Psoas muscle (tissue), 8 donors: ENCODE measurements around the gene CYBC1. TPM values are rescaled to one million over a fixed set of nuclear protein-coding genes. Genes with fewer than 3 reads are reported as not detected.
A peak's percentile ranks its signal among the peaks of the same experiment; 100 is the strongest.
"Not testable (repeated sequence)": the region's sequence is repeated elsewhere in the genome, so short reads cannot be mapped to it uniquely, and the experiment has no call there.

ENCODE experiments used
- ATAC-seq, 4 donors: fragments of 200-7000 bp; cut with Tn5 transposase; one replicate each; pipeline ENCODE4 v1.9.1; 2020; ENCODE audit warnings: moderate library complexity in 3 of 4, mild to moderate bottlenecking in 2 of 4
- DNase-seq, 2 donors: peaks; one replicate each; pipeline ENCODE4 v3.0.0-alpha.2; 2020
- H3K27ac ChIP-seq: fragments of 200-600 bp; one replicate; pipeline ENCODE4 v1.8.0; 2022
- H3K27me3 ChIP-seq, 3 donors: fragments of 200-600 bp in 1 of 3; one replicate each; pipeline versions ENCODE4 v1.6.1 to v1.8.0; 2013 to 2022; ENCODE audit warnings: low read length in 2 of 3, mild to moderate bottlenecking in 2 of 3, moderate library complexity in 1 of 3; ENCODE audit not compliant: insufficient read depth in 3 of 3
- H3K36me3 ChIP-seq, 2 donors: fragments of 200-600 bp in 1 of 2; one replicate each; pipeline versions ENCODE4 v1.6.1 to v1.8.0; 2013 to 2022; ENCODE audit warnings: low read depth in 1 of 2, mild to moderate bottlenecking in 1 of 2, moderate library complexity in 1 of 2; ENCODE audit not compliant: insufficient read depth in 1 of 2
- H3K4me1 ChIP-seq: fragments of 200-600 bp; one replicate; pipeline ENCODE4 v1.8.0; 2022
- H3K4me3 ChIP-seq: fragments of 200-600 bp; one replicate; pipeline ENCODE4 v1.8.0; 2022; ENCODE audit warnings: mild to moderate bottlenecking
- H3K9me3 ChIP-seq: fragments of 200-600 bp; one replicate; pipeline ENCODE4 v1.8.0; 2022
- WGBS, 3 donors: extraction: QIAGEN DNeasy Blood & Tissue Kit; methylation state at CpG; one replicate each; pipeline versions ENCODE4 v1.1.6 to v1.1.7; 2013; 5-methylcytosine and 5-hydroxymethylcytosine counted together
- intact Hi-C, 2 donors: fragments of 100-400 bp; cut with DNase I; formaldehyde crosslinking; loops; one replicate each; pipeline versions ENCODE4 v1.11.0 to v1.14.2; 2022
- polyA plus RNA-seq, 3 donors: library from polyadenylated mRNA; stranded (reverse); fragments of 200-250 nt; gene quantifications; one replicate each; pipeline ENCODE4 v1.2.3, GENCODE V29; 2013
- total RNA-seq, 4 donors: library from RNA; stranded (reverse); fragmentation: NEBNext Ultra II Directional in 2 of 4; extraction: Animal tissue kit (Norgen Biotek cat#: 25700) in 2 of 4; gene quantifications; one replicate each; pipeline versions ENCODE4 v1.2.1 to v1.2.4, GENCODE V29; 2021 to 2023
- TF ChIP-seq, protein P1 (sequence below): fragments of 200-600 bp; IDR thresholded peaks from one replicate; pipeline ENCODE4 v1.8.0; 2022; ENCODE audit warnings: antibody characterized with exemption
- donor health status: healthy with polysubstance abuse.
- donor health status: DM: no; HTN: no; CAD: no; lungs with moderate emphysema.
- donor health status: Bipolar disorder and iron deficiency.
- donor health status: healthy.
- donor health status: DM: yes; HTN: yes; CAD: no.
- donor health status: DM: no; HTN: no; CAD: no.
- donor health status: DM: no; HTN: no; CAD: no.
- donor health status: DM: yes; HTN: yes; CAD: no.

The CYBC1 gene
- total and polyA plus RNA-seq, 7 donors = 14.4 to 31.6 (median 19.1) TPM

DNA sequence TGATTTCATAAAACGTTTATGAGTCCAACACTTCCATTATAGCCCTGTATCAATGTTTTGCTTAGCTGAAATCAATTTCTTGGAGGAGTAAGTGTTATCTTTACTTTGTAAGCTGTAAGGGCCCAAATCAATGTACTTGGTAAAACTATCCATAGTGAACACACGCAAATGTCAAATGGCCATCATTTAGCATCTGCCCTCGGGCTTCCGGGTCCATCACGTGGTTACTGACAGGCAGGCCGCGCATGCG is 7.3 kb upstream of the CYBC1 start:
- TF ChIP-seq, protein P1, sequence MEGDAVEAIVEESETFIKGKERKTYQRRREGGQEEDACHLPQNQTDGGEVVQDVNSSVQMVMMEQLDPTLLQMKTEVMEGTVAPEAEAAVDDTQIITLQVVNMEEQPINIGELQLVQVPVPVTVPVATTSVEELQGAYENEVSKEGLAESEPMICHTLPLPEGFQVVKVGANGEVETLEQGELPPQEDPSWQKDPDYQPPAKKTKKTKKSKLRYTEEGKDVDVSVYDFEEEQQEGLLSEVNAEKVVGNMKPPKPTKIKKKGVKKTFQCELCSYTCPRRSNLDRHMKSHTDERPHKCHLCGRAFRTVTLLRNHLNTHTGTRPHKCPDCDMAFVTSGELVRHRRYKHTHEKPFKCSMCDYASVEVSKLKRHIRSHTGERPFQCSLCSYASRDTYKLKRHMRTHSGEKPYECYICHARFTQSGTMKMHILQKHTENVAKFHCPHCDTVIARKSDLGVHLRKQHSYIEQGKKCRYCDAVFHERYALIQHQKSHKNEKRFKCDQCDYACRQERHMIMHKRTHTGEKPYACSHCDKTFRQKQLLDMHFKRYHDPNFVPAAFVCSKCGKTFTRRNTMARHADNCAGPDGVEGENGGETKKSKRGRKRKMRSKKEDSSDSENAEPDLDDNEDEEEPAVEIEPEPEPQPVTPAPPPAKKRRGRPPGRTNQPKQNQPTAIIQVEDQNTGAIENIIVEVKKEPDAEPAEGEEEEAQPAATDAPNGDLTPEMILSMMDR = no peak
- Histone ChIP-seq H3K27ac (peak overlapping the region; percentile 99), H3K4me1 (peaks cover 17% of the 10 kb centered on the region), H3K4me3 (peak overlapping the region; percentile 94), H3K27me3 (no peaks in the 10 kb centered on the region), H3K9me3 (no peaks in the 10 kb centered on the region), H3K36me3 (peaks cover 3 to 31% of the 10 kb centered on the region in 2 donors)
- DNase-seq = no peak
- ATAC-seq = no peak
- WGBS, 3 donors = 0 to 1% (median 0%) methylated on average over 8 of the region's 8 CpGs
- intact Hi-C loops = no loop called here

DNA sequence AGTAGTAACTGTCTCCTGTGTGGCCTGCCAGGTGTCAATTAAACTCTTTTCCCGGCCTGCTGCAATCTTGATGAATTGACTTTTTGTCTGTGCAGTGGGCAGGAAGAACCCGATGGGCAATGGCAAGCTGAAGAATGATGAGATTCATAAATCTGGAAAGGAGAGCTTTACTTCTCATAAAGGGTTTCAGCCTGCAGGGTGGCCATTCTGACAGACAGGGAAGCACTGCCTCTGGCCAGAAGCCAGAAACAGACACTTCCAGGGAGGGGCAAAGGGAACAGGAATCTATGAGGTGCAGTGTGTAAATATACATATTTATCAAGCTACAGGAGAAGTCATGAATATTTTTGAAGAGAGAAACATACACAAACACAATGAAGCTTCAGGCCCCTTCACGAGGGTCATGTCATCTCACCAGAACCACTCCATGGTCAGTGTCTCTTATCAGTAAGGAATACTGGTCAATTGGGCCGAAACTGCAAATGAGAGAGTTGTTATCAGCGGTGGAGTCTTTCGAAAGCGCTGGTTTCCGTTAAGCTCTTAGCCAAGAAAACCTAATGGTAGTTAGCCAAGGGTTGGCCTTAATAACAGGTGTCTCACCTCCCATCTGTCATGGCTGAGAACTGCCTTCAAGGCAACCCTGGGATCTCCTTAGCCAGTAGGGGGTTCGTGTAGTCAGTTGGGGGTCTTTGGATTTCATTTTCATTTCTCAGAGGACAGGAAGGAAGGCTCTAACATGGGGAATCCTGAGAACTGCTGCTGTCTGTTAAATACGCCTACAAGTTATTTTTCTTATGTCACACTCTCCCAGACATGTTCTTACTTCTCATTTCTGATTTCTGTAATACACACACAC is 6.7 kb upstream of the CYBC1 start:
- ATAC-seq (no peak), DNase-seq (no peak)
- Histone ChIP-seq H3K9me3 (no peaks in the 10 kb centered on the region), H3K4me1 (peaks cover 17% of the 10 kb centered on the region), H3K27ac (peak overlapping the region; percentile 99), H3K4me3 (peak overlapping the region; percentile 94), H3K27me3 (no peaks in the 10 kb centered on the region), H3K36me3 (peaks cover 3 to 25% of the 10 kb centered on the region in 2 donors)
- TF ChIP-seq, protein P1 = no peak
- 51 to 63% (median 62%) methylated on average over 10 of the region's 10 CpGs for WGBS, 3 donors
- intact Hi-C loops = no loop called here

DNA sequence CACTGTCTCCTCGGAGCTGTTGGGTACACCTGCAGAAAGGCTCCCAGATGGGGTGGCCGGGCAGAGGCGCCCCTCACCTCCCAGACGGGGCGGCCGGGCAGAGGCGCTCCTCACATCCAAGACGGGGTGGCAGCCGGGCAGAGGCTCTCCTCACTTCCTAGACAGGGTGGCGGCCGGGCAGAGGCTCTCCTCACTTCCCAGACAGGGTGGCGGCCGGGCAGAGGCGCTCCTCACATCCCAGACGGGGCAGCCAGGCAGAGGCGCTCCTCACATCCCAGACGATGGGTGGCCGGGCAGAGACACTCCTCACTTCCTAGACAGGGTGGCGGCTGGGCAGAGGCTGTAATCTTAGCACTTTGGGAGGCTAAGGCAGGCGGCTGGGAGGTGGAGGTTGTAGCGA is 3.2 kb upstream of the CYBC1 start:
- DNase-seq, H3K36me3 ChIP-seq, ATAC-seq, H3K4me3 ChIP-seq, intact Hi-C loops, H3K27me3 ChIP-seq, H3K27ac ChIP-seq, H3K9me3 ChIP-seq: not testable (repeated sequence)
- 91 to 95% (median 92%) methylated on average over 20 to 21 of the region's 21 CpGs for WGBS, 3 donors
- peaks cover 13% of the 10 kb centered on the region for H3K4me1 ChIP-seq

DNA sequence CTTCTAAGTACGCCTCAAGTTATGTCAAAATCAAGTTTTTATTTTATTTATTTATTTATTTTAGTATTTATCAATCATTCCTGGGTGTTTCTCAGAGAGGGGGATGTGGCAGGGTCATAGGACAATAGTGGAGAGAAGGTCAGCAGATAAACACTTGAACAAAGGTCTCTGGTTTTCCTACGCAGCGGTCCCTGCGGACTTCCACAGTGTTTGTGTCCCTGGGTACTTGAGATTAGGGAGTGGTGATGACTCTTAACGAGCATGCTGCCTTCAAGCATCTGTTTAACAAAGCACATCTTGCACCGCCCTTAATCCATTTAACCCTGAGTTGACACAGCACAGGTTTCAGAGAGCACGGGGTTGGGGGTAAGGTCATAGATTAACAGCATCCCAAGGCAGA is 2.6 kb upstream of the CYBC1 start:
- H3K27me3 ChIP-seq, intact Hi-C loops, H3K9me3 ChIP-seq, H3K36me3 ChIP-seq, ATAC-seq, H3K27ac ChIP-seq, DNase-seq, H3K4me3 ChIP-seq: not testable (repeated sequence)
- peaks cover 13% of the 10 kb centered on the region for H3K4me1 ChIP-seq
- WGBS, 3 donors = 80 to 87% (median 82%) methylated on average over 7 of the region's 7 CpGs

DNA sequence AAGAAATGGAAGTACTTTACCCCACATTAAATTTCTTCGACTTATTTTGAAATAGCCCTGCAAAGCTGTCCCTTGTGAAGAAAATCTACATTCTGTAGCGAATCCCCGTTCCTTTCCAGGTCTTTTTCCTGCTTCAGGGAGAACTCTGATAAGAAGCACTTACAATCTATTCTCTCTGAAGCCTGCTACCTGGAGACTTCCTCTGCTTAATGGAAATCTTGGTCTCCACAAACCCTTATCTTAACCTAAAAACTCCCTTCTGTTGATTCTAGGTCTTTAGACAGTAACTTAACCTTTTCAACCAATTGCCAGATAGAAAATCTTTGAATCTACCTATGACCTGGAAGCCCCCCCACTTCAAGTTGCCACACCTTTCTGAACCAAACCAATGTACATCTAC is 1.6 kb upstream of the CYBC1 start:
- no peak for DNase-seq
- intact Hi-C loops = no loop called here
- peaks cover 0 to 4% of the 10 kb centered on the region in 2 donors for H3K36me3 ChIP-seq
- H3K4me3 ChIP-seq = no peak overlapping the region
- H3K9me3 ChIP-seq = no peaks in the 10 kb centered on the region
- no peaks in the 10 kb centered on the region for H3K27me3 ChIP-seq
- ATAC-seq = no peak
- H3K4me1 ChIP-seq = peaks cover 7% of the 10 kb centered on the region
- 92 to 95% (median 94%) methylated on average over 3 of the region's 3 CpGs for WGBS, 3 donors
- TF ChIP-seq, protein P1 = no peak
- H3K27ac ChIP-seq = peak overlapping the region; percentile 84
